Activated CD8-positive, alpha-beta memory T cell treated with anti-CD3 and anti-CD28 coated beads, Interleukin-2, amount 50 U/mL, for 1 hour (primary cell): ENCODE results near the gene STARD3.

ENCODE experiments used
- DNase-seq: peaks from one replicate; pipeline ENCODE4 v3.0.0-alpha.2; 2020; ENCODE audit errors: extremely low read depth

STARD3 gene

GRCh38 chr17:39621523-39622379 is 15.2 kb upstream of the STARD3 start:
- DNase-seq: peak; percentile 63

DNA sequence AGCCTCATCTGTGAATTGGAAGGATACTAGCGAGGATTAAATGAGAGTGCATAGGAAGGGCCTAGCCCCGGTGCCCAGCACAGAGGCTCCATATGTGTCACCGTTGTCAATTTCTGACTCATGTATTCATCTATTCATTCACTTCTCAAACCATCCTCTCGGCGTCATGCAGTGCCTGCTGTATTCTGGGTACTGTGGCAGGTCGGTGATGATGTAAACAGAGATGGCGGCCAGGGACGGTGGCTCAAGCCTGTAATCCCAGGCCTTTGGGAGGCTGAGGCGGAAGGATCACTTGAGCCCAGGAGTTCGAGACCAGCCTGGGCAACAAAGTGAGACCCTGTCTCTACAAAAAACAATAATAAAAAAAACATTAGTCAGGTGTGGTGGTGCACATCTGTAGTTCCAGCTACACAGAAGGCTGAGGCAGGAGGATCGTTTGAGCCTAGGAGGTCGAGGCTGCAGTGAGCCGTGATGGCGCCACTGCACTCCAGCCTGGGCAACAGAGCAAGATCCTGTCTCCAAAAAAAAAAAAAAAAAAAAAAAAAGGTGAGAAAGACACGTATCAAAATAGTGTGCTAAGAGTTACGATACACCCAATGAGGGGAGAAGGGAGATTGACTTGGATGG is 14.5 kb upstream of the STARD3 start:
- no peak for DNase-seq

DNA sequence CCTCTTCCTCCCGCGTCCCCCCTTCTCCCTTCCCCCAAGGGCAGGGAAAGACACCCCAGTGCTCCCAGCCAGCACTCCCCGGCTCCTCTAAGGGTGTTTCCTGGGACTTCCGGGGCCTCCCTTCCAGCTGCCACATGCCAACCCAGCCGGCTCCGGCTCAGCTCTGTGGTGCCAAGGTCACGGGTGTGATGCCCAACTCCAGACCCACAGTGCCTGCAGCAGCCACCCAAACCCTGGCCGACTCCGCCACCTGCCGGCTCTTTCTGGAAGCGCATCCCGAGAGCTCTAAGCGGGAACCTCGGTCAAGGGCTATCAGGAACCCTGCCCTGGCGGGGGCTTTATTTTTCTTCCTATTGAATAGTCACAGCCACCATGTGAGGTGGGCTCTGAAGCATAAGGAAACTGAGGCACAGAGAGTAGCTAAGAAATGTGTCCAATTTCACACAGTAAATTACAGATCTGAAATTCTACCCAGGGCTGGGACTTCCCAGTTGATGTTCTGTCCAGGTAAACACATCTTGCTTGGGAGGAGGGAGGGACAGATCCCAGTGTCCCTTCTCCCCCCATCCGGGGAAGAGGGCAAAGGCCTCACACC is 13.5 kb upstream of the STARD3 start:
- DNase-seq: peak; percentile 50

- DNase-seq: no peak
These were observed 12.6 kb upstream of the STARD3 start for GRCh38 chr17:39624313-39624712.

- DNase-seq: no peak
These were observed 11.7 kb upstream of the STARD3 start for GRCh38 chr17:39625198-39625785.

- DNase-seq: no peak
These were observed 10.5 kb upstream of the STARD3 start, which contains the start of gene PPP1R1B for GRCh38 chr17:39626171-39627046. Gene PPP1R1B, plus strand, starts transcription at chr17:39626952. Its CDS starts 441 bp downstream, at chr17:39627393.

GRCh38 chr17:39627047-39627711 is 9.8 kb upstream of the STARD3 start:
- no peak for DNase-seq

GRCh38 chr17:39627712-39628516 is 9.0 kb upstream of the STARD3 start:
- DNase-seq: no peak

DNA sequence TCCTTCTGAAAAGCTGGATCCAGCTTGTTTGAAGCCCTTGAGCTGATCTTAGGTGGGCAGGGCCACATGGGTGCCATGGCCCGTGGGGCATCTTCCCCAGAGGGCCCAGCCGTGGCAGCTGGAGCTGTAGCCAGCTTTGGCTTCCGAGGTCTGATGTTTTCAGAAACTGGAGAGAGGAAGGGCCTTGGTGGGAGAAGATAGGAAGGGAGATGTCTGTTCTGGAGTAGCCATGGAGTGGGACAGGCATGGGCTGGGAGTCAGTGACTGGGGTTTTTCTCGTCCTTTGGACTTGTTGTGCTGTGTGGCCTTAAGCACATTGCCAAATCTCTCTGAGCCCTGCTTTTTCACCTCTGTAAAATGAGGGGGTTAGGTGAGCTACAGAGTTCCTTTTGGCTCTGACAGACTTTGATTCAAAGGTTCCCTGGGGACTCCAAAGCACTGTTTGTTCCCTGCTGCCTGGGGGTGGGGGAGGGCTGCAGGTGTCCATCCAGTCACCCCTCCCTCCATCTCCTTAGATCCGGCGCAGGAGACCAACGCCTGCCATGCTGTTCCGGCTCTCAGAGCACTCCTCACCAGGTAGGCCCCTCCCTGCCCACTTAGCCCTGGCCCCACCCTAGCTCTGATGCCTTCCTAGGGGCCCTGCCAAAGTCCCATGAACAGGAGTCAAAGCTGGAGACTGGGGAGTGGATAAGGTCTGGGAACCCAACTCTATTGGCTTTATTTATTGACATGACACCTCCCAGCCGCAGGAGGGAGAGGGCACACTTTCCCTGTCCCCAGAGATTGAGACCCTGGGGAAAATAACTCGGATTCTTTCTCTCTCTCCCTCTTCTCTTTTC is 8.1 kb upstream of the STARD3 start:
- DNase-seq: no peak

DNA sequence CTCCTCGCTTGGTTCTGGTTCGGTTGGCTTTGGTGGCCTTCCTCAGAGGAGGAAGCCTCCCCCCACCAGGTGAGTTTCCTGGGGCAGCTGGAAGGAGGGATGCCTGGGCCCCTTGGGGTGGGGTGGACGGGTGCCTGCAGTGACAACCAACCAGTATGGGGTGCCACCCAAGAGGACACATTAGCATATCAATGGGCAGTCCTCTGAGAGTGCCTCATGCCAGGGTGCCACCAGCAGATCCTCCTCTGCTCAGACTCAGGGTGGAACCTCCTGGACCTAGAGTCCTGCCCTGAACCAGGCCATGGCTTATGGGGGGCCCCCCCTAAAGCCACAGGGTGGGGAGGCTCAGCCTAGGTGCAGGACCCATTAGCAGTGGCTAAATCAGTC is 7.5 kb upstream of the STARD3 start:
- no peak for DNase-seq

- no peak for DNase-seq
These were observed 7.0 kb upstream of the STARD3 start for GRCh38 chr17:39629898-39630297.

DNA sequence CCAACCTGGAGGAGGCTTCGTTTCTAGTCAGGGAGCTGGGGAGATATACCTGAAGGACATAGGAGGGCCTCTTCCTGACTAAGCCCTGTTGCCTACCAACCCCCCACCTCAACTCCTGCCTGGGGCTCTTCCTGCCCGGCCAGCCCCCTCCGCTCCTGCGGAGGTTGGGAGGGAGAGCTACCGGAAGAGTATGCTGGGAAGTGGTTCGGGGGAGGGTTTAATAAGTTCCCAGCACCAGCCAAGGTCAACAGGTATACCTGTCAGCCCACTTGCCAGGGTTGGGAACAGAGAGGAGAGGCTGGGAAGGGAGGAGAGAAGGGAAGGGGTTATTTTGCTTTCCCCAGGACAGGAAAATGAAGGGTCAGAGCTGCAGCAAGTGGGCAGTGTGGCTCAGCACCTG is 5.5 kb upstream of the STARD3 start:
- no peak for DNase-seq

GRCh38 chr17:39632153-39632941 is 4.6 kb upstream of the STARD3 start:
- DNase-seq: no peak

- DNase-seq: no peak
These were observed 3.3 kb upstream of the STARD3 start for GRCh38 chr17:39633570-39634183.

GRCh38 chr17:39634384-39634871 is 2.5 kb upstream of the STARD3 start:
- DNase-seq: no peak

DNA sequence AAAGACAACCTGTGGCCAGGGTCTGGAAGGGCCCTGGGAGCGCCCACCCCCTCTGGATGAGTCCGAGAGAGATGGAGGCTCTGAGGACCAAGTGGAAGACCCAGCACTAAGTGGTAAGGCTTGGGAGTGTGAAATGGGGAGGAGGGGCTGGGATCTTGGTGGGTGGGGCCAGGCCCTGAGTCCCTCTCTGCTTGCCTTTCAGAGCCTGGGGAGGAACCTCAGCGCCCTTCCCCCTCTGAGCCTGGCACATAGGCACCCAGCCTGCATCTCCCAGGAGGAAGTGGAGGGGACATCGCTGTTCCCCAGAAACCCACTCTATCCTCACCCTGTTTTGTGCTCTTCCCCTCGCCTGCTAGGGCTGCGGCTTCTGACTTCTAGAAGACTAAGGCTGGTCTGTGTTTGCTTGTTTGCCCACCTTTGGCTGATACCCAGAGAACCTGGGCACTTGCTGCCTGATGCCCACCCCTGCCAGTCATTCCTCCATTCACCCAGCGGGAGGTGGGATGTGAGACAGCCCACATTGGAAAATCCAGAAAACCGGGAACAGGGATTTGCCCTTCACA is 1.2 kb upstream of the STARD3 start:
- no peak for DNase-seq

GRCh38 chr17:39636587-39636926 is 387 bp upstream of the STARD3 start:
- DNase-seq: no peak

GRCh38 chr17:39638317-39638716 is 1.4 kb downstream of the STARD3 start:
- DNase-seq: no peak
